ACC112 (cell line): Measurements from ENCODE around the gene ZCCHC8.

Experiments
- H2AFZ ChIP-seq: fragments of 200-600 bp; sonication (generic); one replicate; pipeline ENCODE4 v1.6.0; 2017; ENCODE audit warnings: antibody characterized with exemption, low read length; ENCODE audit not compliant: unreplicated experiment
- H3K27ac ChIP-seq: fragments of 200-600 bp; sonication (generic); 2 replicates; pipeline ENCODE4 v1.5.1; 2014; ENCODE audit warnings: low read depth, mild to moderate bottlenecking, antibody characterized with exemption, low read length, moderate library complexity
- H3K27me3 ChIP-seq: fragments of 200-600 bp; sonication (generic); 2 replicates; pipeline ENCODE4 v1.6.1; 2014; ENCODE audit warnings: mild to moderate bottlenecking, antibody characterized with exemption, low read length, moderate library complexity, mixed read lengths; ENCODE audit not compliant: insufficient read depth
- H3K36me3 ChIP-seq: fragments of 200-600 bp; sonication (generic); 2 replicates; pipeline ENCODE4 v1.6.1; 2016; ENCODE audit warnings: mild to moderate bottlenecking, antibody characterized with exemption, low read length, moderate library complexity, mixed read lengths; ENCODE audit not compliant: insufficient read depth
- H3K4me1 ChIP-seq: fragments of 200-600 bp; sonication (generic); one replicate; pipeline ENCODE4 v1.6.1; 2016; ENCODE audit warnings: low read length, mixed read lengths; ENCODE audit not compliant: insufficient read depth, unreplicated experiment, control insufficient read depth
- H3K4me3 ChIP-seq: fragments of 200-600 bp; sonication (generic); 2 replicates; pipeline ENCODE4 v1.5.1; 2014; ENCODE audit warnings: mild to moderate bottlenecking, low read depth, low read length
- H3K79me2 ChIP-seq: fragments of 200-600 bp; sonication (generic); one replicate; pipeline ENCODE4 v1.6.0; 2016; ENCODE audit warnings: low read length; ENCODE audit not compliant: control insufficient read depth, unreplicated experiment, insufficient read depth

ZCCHC8 gene

DNA sequence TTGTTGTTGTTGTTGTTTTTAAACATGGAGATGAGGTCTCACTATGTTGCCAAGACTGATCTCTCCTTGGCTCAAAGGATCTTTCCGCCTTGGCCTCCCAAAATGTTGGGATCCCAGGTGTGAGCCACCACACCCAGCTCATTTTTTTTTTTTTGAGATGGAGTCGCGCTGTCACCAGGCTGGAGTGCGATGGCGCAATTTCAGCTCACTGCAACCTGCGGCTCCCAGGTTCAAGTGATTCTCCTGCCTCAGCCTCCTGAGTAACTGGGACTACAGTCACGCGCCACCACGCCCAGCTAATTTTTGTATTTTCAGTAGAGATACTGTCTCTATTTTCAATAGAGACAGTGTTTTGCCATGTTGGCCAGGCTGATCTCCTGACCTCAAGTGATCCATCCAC lies 73.3 kb downstream of the ZCCHC8 start:
- Histone ChIP-seq H2AFZ (no peak overlapping the region), H3K27me3 (no peaks in the 10 kb centered on the region), H3K36me3 (no peaks in the 10 kb centered on the region), H3K79me2 (no peaks in the 10 kb centered on the region), H3K27ac (no peak overlapping the region), H3K4me3 (no peak overlapping the region), H3K4me1 (peaks cover 4% of the 10 kb centered on the region)

- H3K4me1 ChIP-seq: peaks cover 18% of the 10 kb centered on the region
- peak overlapping the region; percentile 94 for H3K4me3 ChIP-seq
- peak overlapping the region; percentile 95 for H2AFZ ChIP-seq
- H3K27me3 ChIP-seq: no peaks in the 10 kb centered on the region
- H3K79me2 ChIP-seq: peaks cover 31% of the 10 kb centered on the region
- H3K36me3 ChIP-seq: no peaks in the 10 kb centered on the region
- H3K27ac ChIP-seq: peak overlapping the region; percentile 81
These were observed 77.2 kb downstream of the ZCCHC8 start for GRCh38 chr12:122423258-122424165.

DNA sequence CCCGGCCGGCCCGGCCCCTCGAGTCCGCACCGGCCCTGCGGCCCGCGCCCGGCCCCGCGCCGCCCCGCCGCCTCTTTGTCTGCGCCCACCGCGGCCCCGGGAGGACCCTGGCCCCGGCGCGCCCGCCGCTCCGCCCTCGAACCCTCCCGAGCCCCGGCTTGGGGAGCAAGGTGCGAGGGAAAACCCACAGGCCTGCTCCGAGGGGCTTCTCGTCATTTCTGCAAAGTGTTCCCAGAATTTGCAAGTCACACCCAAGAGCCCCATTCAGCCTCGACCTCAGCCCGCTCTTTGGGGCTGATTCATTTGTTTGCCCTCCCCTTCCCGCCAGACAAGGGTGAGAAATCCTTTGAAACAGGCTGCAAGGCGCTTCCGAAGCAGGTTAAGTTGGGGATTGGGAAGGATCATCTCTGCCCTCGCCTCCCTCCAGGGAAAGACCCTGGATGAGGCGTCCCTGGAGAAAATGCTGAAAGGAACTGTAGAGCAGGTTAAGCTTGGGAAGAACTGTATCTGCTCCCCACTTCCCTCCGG lies 77.9 kb downstream of the ZCCHC8 start:
- peaks cover 18% of the 10 kb centered on the region for H3K4me1 ChIP-seq
- H3K36me3 ChIP-seq: no peaks in the 10 kb centered on the region
- peak overlapping the region; percentile 94 for H3K4me3 ChIP-seq
- no peaks in the 10 kb centered on the region for H3K27me3 ChIP-seq
- peaks cover 38% of the 10 kb centered on the region for H3K79me2 ChIP-seq
- peak overlapping the region; percentile 81 for H3K27ac ChIP-seq
- H2AFZ ChIP-seq: peak overlapping the region; percentile 95

DNA sequence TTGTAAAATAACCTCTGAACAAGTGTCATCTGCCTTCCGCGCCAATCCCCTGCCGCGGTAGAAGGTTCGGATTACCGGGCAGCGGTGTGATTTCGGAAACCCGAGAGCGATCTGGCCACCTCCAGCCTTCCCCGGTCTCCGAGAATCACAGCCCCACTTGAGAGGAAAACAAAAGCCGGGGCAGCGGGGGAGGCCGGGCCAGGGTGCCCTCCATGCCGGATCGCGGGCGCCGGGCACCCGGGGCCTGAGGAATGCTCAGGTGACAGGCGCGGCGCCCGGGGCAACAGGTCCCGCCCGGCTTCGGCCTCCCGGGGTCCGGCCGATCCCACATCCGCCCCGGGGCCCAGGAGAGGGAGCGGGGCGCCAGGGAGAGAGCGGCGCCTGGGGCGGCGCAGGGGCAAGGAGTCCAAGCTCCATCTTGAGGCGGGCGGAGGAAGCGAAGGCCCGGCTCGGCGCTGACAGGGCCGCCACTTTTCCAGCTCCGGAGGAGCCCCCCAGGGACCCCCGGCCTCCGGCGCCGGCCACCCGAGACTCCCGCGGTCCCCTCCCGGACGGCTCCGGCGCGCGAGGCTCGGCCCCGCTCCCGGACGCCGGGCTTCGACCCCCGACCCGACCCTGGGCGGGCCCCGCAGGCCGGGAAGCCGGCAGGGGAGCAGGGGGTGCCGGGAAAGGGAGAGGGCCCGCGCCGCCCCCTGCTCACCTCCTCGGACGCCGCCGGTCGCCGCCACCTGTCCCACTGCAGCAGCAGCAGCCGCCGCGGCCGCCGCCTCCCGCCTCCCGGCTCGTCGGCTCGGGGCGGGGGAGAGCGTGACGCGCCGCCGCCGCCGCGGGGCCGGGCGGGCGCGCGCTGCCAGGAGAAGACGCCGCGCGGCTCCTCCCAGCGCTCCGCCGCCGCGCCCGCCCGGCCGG lies 78.7 kb downstream of the ZCCHC8 start, which contains the start of gene CLIP1:
Gene CLIP1, minus strand, starts transcription at position 849 of the 909 bp plus-strand sequence. CDS start 42,217 bp downstream, outside the sequence.
- no peaks in the 10 kb centered on the region for H3K27me3 ChIP-seq
- peak within 1 kb of the TSS; percentile 94 for H3K4me3 ChIP-seq
- H3K79me2 ChIP-seq: peaks cover 42% of the 10 kb centered on the region
- H3K4me1 ChIP-seq: peaks cover 18% of the 10 kb centered on the region
- no peaks in the 10 kb centered on the region for H3K36me3 ChIP-seq
- peak within 1 kb of the TSS; percentile 81 for H3K27ac ChIP-seq
- peak within 1 kb of the TSS; percentile 95 for H2AFZ ChIP-seq
